Activated T-cell treated with anti-CD3 and anti-CD28 coated beads, Interleukin-2, amount 50 U/mL, for 48 hours (primary cell): ENCODE measurements around the gene MCM9.
"Not testable (repeated sequence)": the region's sequence is repeated elsewhere in the genome, so short reads cannot be mapped to it uniquely, and the experiment has no call there.

Experiments used
- DNase-seq, 2 experiments: peaks; one replicate each; pipeline ENCODE4 v3.0.0-alpha.2; 2020

MCM9 gene

GRCh38 chr6:118788702-118789101, 146.3 kb downstream of the MCM9 start:
- no peak for DNase-seq

- DNase-seq, result no peak
Measured at GRCh38 chr6:118787724-118788423, 147.1 kb downstream of the MCM9 start.

- DNase-seq, result no peak
Measured at GRCh38 chr6:118786596-118787453, 148.1 kb downstream of the MCM9 start.

- no peak for DNase-seq
Measured at GRCh38 chr6:118785601-118786000, 149.4 kb downstream of the MCM9 start.

GRCh38 chr6:118784641-118785164, 150.3 kb downstream of the MCM9 start:
- DNase-seq, result no peak

- DNase-seq, result no peak
Measured at GRCh38 chr6:118783931-118784550, 150.9 kb downstream of the MCM9 start.

GRCh38 chr6:118782651-118783050, 152.3 kb downstream of the MCM9 start:
- no peak for DNase-seq

GRCh38 chr6:118781897-118782296, 153.1 kb downstream of the MCM9 start:
- no peak for DNase-seq

- no peak for DNase-seq
Measured at GRCh38 chr6:118780668-118781067, 154.3 kb downstream of the MCM9 start.

- DNase-seq, result peak; percentile 72 to 77
Measured at GRCh38 chr6:118776607-118777549, 158.1 kb downstream of the MCM9 start.

GRCh38 chr6:118775381-118775780, 159.6 kb downstream of the MCM9 start:
- no peak for DNase-seq

GRCh38 chr6:118774581-118774980, 160.4 kb downstream of the MCM9 start:
- no peak for DNase-seq

GRCh38 chr6:118772886-118773285, 162.1 kb downstream of the MCM9 start:
- DNase-seq, result no peak

GRCh38 chr6:118771253-118771652, 163.7 kb downstream of the MCM9 start:
- DNase-seq, result no peak

GRCh38 chr6:118770835-118771234, 164.1 kb downstream of the MCM9 start:
- no peak for DNase-seq

- DNase-seq, result no peak
Measured at GRCh38 chr6:118770112-118770788, 164.7 kb downstream of the MCM9 start.

- peak in 1 of 2 experiments; percentile 45 for DNase-seq
Measured at GRCh38 chr6:118768904-118769325, 166.0 kb downstream of the MCM9 start.

- peak in 1 of 2 experiments; percentile 23 for DNase-seq
Measured at GRCh38 chr6:118768441-118768840, 166.5 kb downstream of the MCM9 start.

GRCh38 chr6:118765316-118765715, 169.6 kb downstream of the MCM9 start:
- DNase-seq, result not testable (repeated sequence)

GRCh38 chr6:118764766-118765165, 170.2 kb downstream of the MCM9 start:
- DNase-seq, result no peak
